ENCODE data around the gene EIPR1. TPM values are rescaled to one million over a fixed set of nuclear protein-coding genes. Genes with fewer than 3 reads are reported as not detected.
"Not testable (repeated sequence)": the region's sequence is repeated elsewhere in the genome, so short reads cannot be mapped to it uniquely, and the experiment has no call there.

The EIPR1 gene
- total RNA-seq, 1 experiment from 2014 or later: 80.3 TPM

- DNase-seq (ENCODE audit: low read depth): no peak
These were observed 19.7 kb downstream of the EIPR1 start for GRCh38 chr2:3357926-3358325.

- DNase-seq (ENCODE audit: low read depth): not testable (repeated sequence)
These were observed 20.2 kb downstream of the EIPR1 start for GRCh38 chr2:3357446-3357845.

GRCh38 chr2:3356799-3357198 lies 20.8 kb downstream of the EIPR1 start:
- no peak for DNase-seq (ENCODE audit: low read depth)

GRCh38 chr2:3355951-3356569 lies 21.6 kb downstream of the EIPR1 start:
- no peak for DNase-seq (ENCODE audit: low read depth)

- no peak for DNase-seq (ENCODE audit: low read depth)
These were observed 22.6 kb downstream of the EIPR1 start for GRCh38 chr2:3354986-3355385.

- DNase-seq (ENCODE audit: low read depth): no peak
These were observed 28.4 kb downstream of the EIPR1 start for GRCh38 chr2:3349211-3349693.

GRCh38 chr2:3348767-3349166 lies 28.9 kb downstream of the EIPR1 start:
- no peak for DNase-seq (ENCODE audit: low read depth)

GRCh38 chr2:3345621-3346020 lies 32.0 kb downstream of the EIPR1 start:
- DNase-seq (ENCODE audit: low read depth): no peak

- no peak for DNase-seq (ENCODE audit: low read depth)
These were observed 32.7 kb downstream of the EIPR1 start for GRCh38 chr2:3344897-3345296.

- no peak for DNase-seq (ENCODE audit: low read depth)
These were observed 34.6 kb downstream of the EIPR1 start for GRCh38 chr2:3343012-3343411.

GRCh38 chr2:3342324-3342723 lies 35.3 kb downstream of the EIPR1 start:
- DNase-seq (ENCODE audit: low read depth): no peak

GRCh38 chr2:3341336-3341735 lies 36.3 kb downstream of the EIPR1 start:
- no peak for DNase-seq (ENCODE audit: low read depth)

- DNase-seq (ENCODE audit: low read depth): no peak
These were observed 37.5 kb downstream of the EIPR1 start for GRCh38 chr2:3340144-3340543.

- no peak for DNase-seq (ENCODE audit: low read depth)
These were observed 39.3 kb downstream of the EIPR1 start for GRCh38 chr2:3338340-3338739.

- no peak for DNase-seq (ENCODE audit: low read depth)
These were observed 40.8 kb downstream of the EIPR1 start for GRCh38 chr2:3336844-3337243.

GRCh38 chr2:3334392-3335345 lies 42.9 kb downstream of the EIPR1 start:
- no peak for DNase-seq (ENCODE audit: low read depth)

GRCh38 chr2:3332133-3332532 lies 45.5 kb downstream of the EIPR1 start:
- no peak for DNase-seq (ENCODE audit: low read depth)

- no peak for DNase-seq (ENCODE audit: low read depth)
These were observed 48.1 kb downstream of the EIPR1 start for GRCh38 chr2:3329491-3329890.

- DNase-seq (ENCODE audit: low read depth): no peak
These were observed 50.7 kb downstream of the EIPR1 start for GRCh38 chr2:3326871-3327270.

- DNase-seq (ENCODE audit: low read depth): no peak
These were observed 51.5 kb downstream of the EIPR1 start for GRCh38 chr2:3326182-3326537.

GRCh38 chr2:3325458-3326181 lies 52.0 kb downstream of the EIPR1 start:
- no peak for DNase-seq (ENCODE audit: low read depth)
